Type B pancreatic cell (in vitro differentiated cells): ENCODE data around the gene ESYT1. TPM values are rescaled to one million over a fixed set of nuclear protein-coding genes. Genes with fewer than 3 reads are reported as not detected.

ENCODE experiments used
- DNase-seq: peaks from one replicate; pipeline ENCODE4 v3.0.0; 2021; ENCODE audit warnings: mixed read lengths; ENCODE audit not compliant: unreplicated experiment; ENCODE audit errors: extremely low spot score
- H3K27ac Mint-ChIP-seq: 2 replicates; pipeline ENCODE4 v1.8.0; 2021; ENCODE audit warnings: mild to moderate bottlenecking, mixed read lengths
- H3K27me3 Mint-ChIP-seq: 2 replicates; pipeline ENCODE4 v1.8.0; 2021; ENCODE audit warnings: mixed read lengths
- H3K36me3 Mint-ChIP-seq: 2 replicates; pipeline ENCODE4 v1.8.0; 2021; ENCODE audit warnings: mixed read lengths
- H3K4me1 Mint-ChIP-seq: one replicate; pipeline ENCODE4 v1.8.0; 2021; ENCODE audit warnings: mixed read lengths; ENCODE audit not compliant: unreplicated experiment
- H3K4me3 Mint-ChIP-seq: 2 replicates; pipeline ENCODE4 v1.8.0; 2021; ENCODE audit warnings: mild to moderate bottlenecking, mixed read lengths
- H3K9me3 Mint-ChIP-seq: 2 replicates; pipeline ENCODE4 v1.8.0; 2021; ENCODE audit warnings: mixed read lengths
- CTCF ChIP-seq: fragments of 200-600 bp; sonication (generic); conservative IDR thresholded peaks from 2 replicates; pipeline ENCODE4 v1.5.0; 2021; ENCODE audit warnings: antibody characterized with exemption, mild to moderate bottlenecking
- total RNA-seq: library from RNA; stranded (reverse); gene quantifications from 2 replicates; pipeline ENCODE4 v1.2.1, GENCODE V29; 2021; ENCODE audit warnings: low replicate concordance

ESYT1 gene
- total RNA-seq, 1 donor from 2014 or later: 96.3 TPM

- Mint-ChIP-seq H3K27ac (peak overlapping the region; percentile 96), H3K4me3 (peak overlapping the region; percentile 94), H3K4me1 (peaks cover 4% of the 10 kb centered on the region), H3K9me3 (no peaks in the 10 kb centered on the region), H3K36me3 (peaks cover 5% of the 10 kb centered on the region), H3K27me3 (peaks cover 48% of the 10 kb centered on the region)
- TF ChIP-seq CTCF: no peak
- DNase-seq: no peak
Measured at GRCh38 chr12:56080556-56081138, 47.4 kb upstream of the ESYT1 start.

- H3K36me3 Mint-ChIP-seq: peaks cover 10% of the 10 kb centered on the region
- peaks cover 48% of the 10 kb centered on the region for H3K27me3 Mint-ChIP-seq
- no peaks in the 10 kb centered on the region for H3K9me3 Mint-ChIP-seq
- H3K27ac Mint-ChIP-seq: peak overlapping the region; percentile 96
- no peak for DNase-seq
- no peak for TF ChIP-seq CTCF
- H3K4me3 Mint-ChIP-seq: peak overlapping the region; percentile 94
- H3K4me1 Mint-ChIP-seq: peaks cover 10% of the 10 kb centered on the region
Measured at GRCh38 chr12:56081393-56082347, 46.4 kb upstream of the ESYT1 start.

GRCh38 chr12:56082382-56082781 lies 45.7 kb upstream of the ESYT1 start:
- H3K4me3 Mint-ChIP-seq: peak overlapping the region; percentile 94
- TF ChIP-seq CTCF: no peak

GRCh38 chr12:56082967-56083366 lies 45.1 kb upstream of the ESYT1 start:
- peak overlapping the region; percentile 96 for H3K27ac Mint-ChIP-seq

More at GRCh38 chr12:56082382-56082781, 45.7 kb upstream of the ESYT1 start:
- H3K27ac Mint-ChIP-seq: peak overlapping the region; percentile 96
- DNase-seq: no peak
- peaks cover 10% of the 10 kb centered on the region for H3K4me1 Mint-ChIP-seq
- peaks cover 48% of the 10 kb centered on the region for H3K27me3 Mint-ChIP-seq
- no peaks in the 10 kb centered on the region for H3K9me3 Mint-ChIP-seq
- H3K36me3 Mint-ChIP-seq: peaks cover 10% of the 10 kb centered on the region

More at GRCh38 chr12:56082967-56083366, 45.1 kb upstream of the ESYT1 start:
- Mint-ChIP-seq H3K27me3 (peaks cover 48% of the 10 kb centered on the region), H3K36me3 (peaks cover 14% of the 10 kb centered on the region), H3K9me3 (no peaks in the 10 kb centered on the region), H3K4me3 (peak overlapping the region; percentile 45), H3K4me1 (peaks cover 10% of the 10 kb centered on the region)
- DNase-seq: no peak
- no peak for TF ChIP-seq CTCF
